Loucy (cell line): ENCODE results near the gene PARD6G.
"Not testable (repeated sequence)": the region's sequence is repeated elsewhere in the genome, so short reads cannot be mapped to it uniquely, and the experiment has no call there.

ENCODE experiments used
- H2AFZ ChIP-seq: fragments of 200-600 bp; sonication (generic); 2 replicates; pipeline ENCODE4 v1.6.0; 2016; ENCODE audit warnings: antibody characterized with exemption, mild to moderate bottlenecking, low read length, moderate library complexity
- H3F3A ChIP-seq: fragments of 200-600 bp; 2 replicates; pipeline ENCODE4 v1.6.0; 2016; ENCODE audit warnings: antibody characterized with exemption, low read depth, mild to moderate bottlenecking
- H3K27me3 ChIP-seq: fragments of 200-600 bp; sonication (generic); 2 replicates; pipeline ENCODE4 v1.6.1; 2014; ENCODE audit warnings: low read length, mild to moderate bottlenecking; ENCODE audit not compliant: insufficient read depth, poor library complexity, severe bottlenecking
- H3K36me3 ChIP-seq: fragments of 200-600 bp; sonication (generic); 2 replicates; pipeline ENCODE4 v1.6.1; 2016; ENCODE audit warnings: low read length; ENCODE audit not compliant: insufficient read depth
- H3K4me1 ChIP-seq: fragments of 200-600 bp; sonication (generic); 2 replicates; pipeline ENCODE4 v1.5.1; 2014; ENCODE audit warnings: low read length, mild to moderate bottlenecking; ENCODE audit not compliant: insufficient read depth, poor library complexity, severe bottlenecking
- H3K4me2 ChIP-seq: fragments of 200-600 bp; sonication (generic); 2 replicates; pipeline ENCODE4 v1.6.0; 2014; ENCODE audit warnings: antibody characterized with exemption, low read length, low read depth, mild to moderate bottlenecking; ENCODE audit not compliant: poor library complexity, severe bottlenecking
- H3K4me3 ChIP-seq: fragments of 200-600 bp; sonication (generic); 2 replicates; pipeline ENCODE4 v1.5.1; 2014; ENCODE audit warnings: low read length, mild to moderate bottlenecking, mixed read lengths; ENCODE audit not compliant: poor library complexity, severe bottlenecking
- H3K79me2 ChIP-seq: fragments of 200-600 bp; sonication (generic); 2 replicates; pipeline ENCODE4 v1.6.1; 2014; ENCODE audit warnings: low read length; ENCODE audit not compliant: insufficient read depth
- H3K9ac ChIP-seq: fragments of 200-600 bp; sonication (generic); 2 replicates; pipeline ENCODE4 v1.6.0; 2014; ENCODE audit warnings: mild to moderate bottlenecking, low read depth, low read length, moderate library complexity; ENCODE audit not compliant: poor library complexity, severe bottlenecking
- H3K9me2 ChIP-seq: fragments of 200-600 bp; sonication (generic); replicated peaks from 2 replicates; pipeline ENCODE4 v1.6.1; 2016; ENCODE audit warnings: low read depth, low read length, mixed read lengths
- H3K9me3 ChIP-seq: fragments of 200-600 bp; sonication (generic); 2 replicates; pipeline ENCODE4 v1.6.1; 2014; ENCODE audit warnings: mild to moderate bottlenecking, antibody characterized with exemption, low read length, low read depth; ENCODE audit not compliant: insufficient read depth
- H4K20me1 ChIP-seq: fragments of 200-600 bp; sonication (generic); 2 replicates; pipeline ENCODE4 v1.6.0; 2014; ENCODE audit warnings: antibody characterized with exemption, low read length, mild to moderate bottlenecking; ENCODE audit not compliant: insufficient read depth, poor library complexity, severe bottlenecking
- EZH2phosphoT487 ChIP-seq: fragments of 200-600 bp; IDR thresholded peaks from 2 replicates; pipeline ENCODE4 v1.6.1; 2018; ENCODE audit warnings: antibody characterized with exemption, mild to moderate bottlenecking, moderate library complexity, borderline replicate concordance
- TF ChIP-seq, protein P1 (sequence below): fragments of 200-600 bp; sonication (generic); conservative IDR thresholded peaks from 2 replicates; pipeline ENCODE4 v1.5.1; 2014; ENCODE audit warnings: mild to moderate bottlenecking, antibody characterized with exemption, low read length

Gene PARD6G

DNA sequence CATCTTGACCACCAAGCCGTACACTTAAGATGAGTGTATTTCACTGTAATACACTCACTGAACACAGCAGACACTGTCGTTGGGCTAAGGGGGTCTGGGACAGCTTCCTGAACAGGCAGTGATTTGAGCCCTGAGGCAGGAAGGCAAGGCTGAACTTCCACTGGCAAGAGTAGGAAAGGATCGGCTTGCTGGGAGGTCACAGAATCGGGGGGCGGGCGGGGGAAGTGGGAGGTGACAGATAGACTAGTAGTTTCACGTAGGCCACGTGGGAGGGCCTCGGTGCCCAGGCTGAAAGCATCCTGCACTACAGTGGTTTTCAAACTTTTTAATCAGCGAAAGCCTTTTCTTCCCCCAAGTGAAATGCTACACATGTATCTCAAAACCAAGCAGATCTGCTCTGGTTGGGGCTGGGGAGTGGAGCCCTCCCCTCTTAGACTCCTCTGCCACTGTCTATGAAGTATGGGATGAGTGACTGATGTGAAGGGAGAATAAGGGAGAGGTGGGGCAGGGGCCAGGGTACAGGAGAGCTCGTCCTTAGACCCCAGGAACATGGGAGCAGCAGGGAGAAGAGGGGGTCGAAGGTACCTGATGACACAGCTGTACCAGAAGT is 8.6 kb downstream of the PARD6G start:
- Histone ChIP-seq H3K27me3 (no peaks in the 10 kb centered on the region), H3K9ac (no peak overlapping the region), H3K4me3 (no peak overlapping the region), H3K79me2 (no peaks in the 10 kb centered on the region), H3K9me2 (no peaks in the 10 kb centered on the region), H3K36me3 (no peaks in the 10 kb centered on the region), H3F3A (no peaks in the 10 kb centered on the region), H3K9me3 (peaks cover 8% of the 10 kb centered on the region), H2AFZ (no peak overlapping the region), H4K20me1 (no peaks in the 10 kb centered on the region), H3K4me1 (no peaks in the 10 kb centered on the region), H3K4me2 (no peak overlapping the region)
- TF ChIP-seq EZH2phosphoT487, result no peak
- TF ChIP-seq, protein P1, sequence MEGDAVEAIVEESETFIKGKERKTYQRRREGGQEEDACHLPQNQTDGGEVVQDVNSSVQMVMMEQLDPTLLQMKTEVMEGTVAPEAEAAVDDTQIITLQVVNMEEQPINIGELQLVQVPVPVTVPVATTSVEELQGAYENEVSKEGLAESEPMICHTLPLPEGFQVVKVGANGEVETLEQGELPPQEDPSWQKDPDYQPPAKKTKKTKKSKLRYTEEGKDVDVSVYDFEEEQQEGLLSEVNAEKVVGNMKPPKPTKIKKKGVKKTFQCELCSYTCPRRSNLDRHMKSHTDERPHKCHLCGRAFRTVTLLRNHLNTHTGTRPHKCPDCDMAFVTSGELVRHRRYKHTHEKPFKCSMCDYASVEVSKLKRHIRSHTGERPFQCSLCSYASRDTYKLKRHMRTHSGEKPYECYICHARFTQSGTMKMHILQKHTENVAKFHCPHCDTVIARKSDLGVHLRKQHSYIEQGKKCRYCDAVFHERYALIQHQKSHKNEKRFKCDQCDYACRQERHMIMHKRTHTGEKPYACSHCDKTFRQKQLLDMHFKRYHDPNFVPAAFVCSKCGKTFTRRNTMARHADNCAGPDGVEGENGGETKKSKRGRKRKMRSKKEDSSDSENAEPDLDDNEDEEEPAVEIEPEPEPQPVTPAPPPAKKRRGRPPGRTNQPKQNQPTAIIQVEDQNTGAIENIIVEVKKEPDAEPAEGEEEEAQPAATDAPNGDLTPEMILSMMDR, result no peak

DNA sequence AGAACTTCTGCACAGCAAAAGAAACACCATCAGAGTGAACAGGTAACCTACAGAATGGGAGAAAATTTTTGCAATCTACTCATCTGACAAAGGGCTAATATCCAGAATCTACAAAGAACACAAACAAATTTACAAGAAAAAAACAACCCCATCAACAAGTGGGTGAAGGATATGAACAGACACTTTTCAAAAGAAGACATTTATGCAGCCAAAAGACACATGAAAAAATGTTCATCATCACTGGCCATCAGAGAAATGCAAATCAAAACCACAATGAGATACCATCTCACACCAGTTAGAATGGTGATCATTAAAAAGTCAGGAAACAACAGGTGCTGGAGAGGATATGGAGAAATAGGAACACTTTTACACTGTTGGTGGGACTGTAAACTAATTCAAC is 9.8 kb downstream of the PARD6G start:
- not testable (repeated sequence) for H4K20me1 ChIP-seq, H3K9me2 ChIP-seq, H3K4me2 ChIP-seq, H3K9me3 ChIP-seq, H3K27me3 ChIP-seq, H3F3A ChIP-seq, H3K4me1 ChIP-seq, H2AFZ ChIP-seq, H3K9ac ChIP-seq, H3K79me2 ChIP-seq, H3K36me3 ChIP-seq, H3K4me3 ChIP-seq

DNA sequence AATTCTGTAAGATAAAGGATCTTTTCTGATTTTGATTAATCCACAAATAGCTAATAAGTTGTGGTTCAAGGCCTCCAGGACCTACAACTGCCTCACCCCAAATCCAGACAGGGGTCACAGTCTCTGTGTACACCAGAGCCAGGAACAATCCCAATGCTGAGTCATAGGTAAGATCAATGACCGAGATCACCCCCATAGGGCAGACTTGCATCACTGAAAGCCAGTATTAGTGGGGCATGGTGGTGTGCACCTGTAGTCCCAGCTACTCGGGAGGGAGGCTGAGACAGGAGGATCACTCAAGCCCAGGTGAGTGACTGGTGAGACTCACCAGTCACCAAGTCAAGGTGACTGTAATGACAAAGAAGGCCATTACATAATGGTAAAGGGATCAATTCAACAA is 12.9 kb downstream of the PARD6G start:
- Histone ChIP-seq H3K4me3 (no peak overlapping the region), H3F3A (no peaks in the 10 kb centered on the region), H2AFZ (no peak overlapping the region), H3K4me1 (no peaks in the 10 kb centered on the region), H3K9me3 (peaks cover 13% of the 10 kb centered on the region), H3K36me3 (no peaks in the 10 kb centered on the region), H3K9ac (no peak overlapping the region), H3K4me2 (no peak overlapping the region), H4K20me1 (no peaks in the 10 kb centered on the region), H3K79me2 (no peaks in the 10 kb centered on the region), H3K27me3 (no peaks in the 10 kb centered on the region), H3K9me2 (no peaks in the 10 kb centered on the region)
- TF ChIP-seq, protein P1, result no peak
- TF ChIP-seq EZH2phosphoT487, result no peak

DNA sequence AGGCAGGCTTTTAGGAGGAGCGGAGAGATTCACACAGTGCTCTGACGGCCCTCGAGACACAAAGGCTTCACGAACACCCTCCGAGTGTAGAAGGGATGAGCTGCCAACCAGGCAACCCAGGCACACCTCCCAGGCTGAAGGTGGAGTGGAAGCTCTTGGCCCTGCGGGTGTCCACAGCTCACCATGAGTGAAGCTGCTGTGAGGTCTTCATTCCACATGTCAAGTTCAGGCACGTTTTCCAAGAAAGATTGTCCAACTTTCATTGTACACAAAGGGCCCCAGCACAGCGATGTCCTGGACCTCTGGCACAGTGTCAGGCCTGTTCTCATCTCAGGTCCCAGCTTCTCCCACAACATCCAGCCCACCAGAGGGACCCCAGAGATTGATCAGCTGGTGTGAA is 13.4 kb downstream of the PARD6G start:
- Histone ChIP-seq H3K9ac (no peak overlapping the region), H3K4me3 (no peak overlapping the region), H4K20me1 (no peaks in the 10 kb centered on the region), H3K4me2 (no peak overlapping the region), H3K79me2 (no peaks in the 10 kb centered on the region), H3K36me3 (no peaks in the 10 kb centered on the region), H3K27me3 (no peaks in the 10 kb centered on the region), H3K9me3 (peaks cover 17% of the 10 kb centered on the region), H3K4me1 (no peaks in the 10 kb centered on the region), H3F3A (no peaks in the 10 kb centered on the region), H2AFZ (no peak overlapping the region), H3K9me2 (no peaks in the 10 kb centered on the region)
- TF ChIP-seq EZH2phosphoT487, result no peak
- TF ChIP-seq, protein P1, result no peak
